ENCODE results near the gene YARS2. TPM values are rescaled to one million over a fixed set of nuclear protein-coding genes. Genes with fewer than 3 reads are reported as not detected.

Gene YARS2
- total RNA-seq, 4 donors from 2014 or later: 13.2 to 24.0 (median 16.7) TPM

GRCh38 chr12:32755051-32755653 is 545 bp downstream of the YARS2 start:
- Histone ChIP-seq H3K27me3 (no peaks in the 10 kb centered on the region), H3K4me3 (peak overlapping the region; percentile 92 to 100), H3K4me1 (peaks cover 0 to 27% (median 10%) of the 10 kb centered on the region in 3 donors), H3K9me3 (no peaks in the 10 kb centered on the region), H3K27ac (peak overlapping the region; percentile 89 to 100 (median 95)), H3K36me3 (peaks cover 0 to 37% of the 10 kb centered on the region in 2 donors)
- TF ChIP-seq EP300 (IDR thresholded peaks at IDR 0.05): no peak
- peak in 3 of 4 experiments; percentile 23 to 73 (median 51) for TF ChIP-seq CTCF (IDR thresholded peaks at IDR 0.05)
- no peak for TF ChIP-seq POLR2AphosphoS5 (IDR thresholded peaks at IDR 0.05)
- no peak for TF ChIP-seq POLR2A (IDR thresholded peaks at IDR 0.05)
- 0% methylated on average over 3 of the region's 40 CpGs; no CpG with 5 or more reads in 1 of the 2 donors for WGBS, 2 donors (ENCODE audit: low coverage in 1 of 2)
- peak; percentile 37 for ATAC-seq

GRCh38 chr12:32754111-32754510 is 1.6 kb downstream of the YARS2 start:
- ATAC-seq: no peak
- peaks cover 0 to 47% of the 10 kb centered on the region in 2 donors for H3K36me3 ChIP-seq
- peak overlapping the region in 1 of 2 donors; percentile 92 for H3K4me3 ChIP-seq

GRCh38 chr12:32753605-32754004 is 2.1 kb downstream of the YARS2 start:
- TF ChIP-seq POLR2AphosphoS5 (IDR thresholded peaks at IDR 0.05) (no peak), CTCF (IDR thresholded peaks at IDR 0.05) (no peak), POLR2A (IDR thresholded peaks at IDR 0.05) (no peak), EP300 (IDR thresholded peaks at IDR 0.05) (no peak)
- Histone ChIP-seq H3K36me3 (peaks cover 0 to 52% of the 10 kb centered on the region in 2 donors), H3K4me3 (no peak overlapping the region), H3K27ac (no peak overlapping the region), H3K27me3 (no peaks in the 10 kb centered on the region), H3K9me3 (no peaks in the 10 kb centered on the region), H3K4me1 (peaks cover 0 to 27% (median 10%) of the 10 kb centered on the region in 3 donors)
- WGBS, 2 donors (ENCODE audit: low coverage in 1 of 2): 44 to 78% methylated on average over 4 of the region's 4 CpGs
- no peak for ATAC-seq

More at GRCh38 chr12:32754111-32754510, 1.6 kb downstream of the YARS2 start:
- H3K4me1 ChIP-seq: peaks cover 0 to 27% (median 10%) of the 10 kb centered on the region in 3 donors
- peak overlapping the region in 2 of 4 donors; percentile 89 to 94 for H3K27ac ChIP-seq
- 23 to 65% methylated on average over 2 of the region's 2 CpGs for WGBS, 2 donors (ENCODE audit: low coverage in 1 of 2)
- H3K9me3 ChIP-seq: no peaks in the 10 kb centered on the region
- TF ChIP-seq CTCF (IDR thresholded peaks at IDR 0.05): no peak
- no peak for TF ChIP-seq POLR2A (IDR thresholded peaks at IDR 0.05)
- no peak for TF ChIP-seq POLR2AphosphoS5 (IDR thresholded peaks at IDR 0.05)
- TF ChIP-seq EP300 (IDR thresholded peaks at IDR 0.05): no peak
- no peaks in the 10 kb centered on the region for H3K27me3 ChIP-seq

GRCh38 chr12:32743264-32743663 is 12.4 kb downstream of the YARS2 start:
- no peak overlapping the region for H3K4me3 ChIP-seq
- no peak for ATAC-seq
- TF ChIP-seq EP300 (IDR thresholded peaks at IDR 0.05) (no peak), POLR2A (IDR thresholded peaks at IDR 0.05) (no peak), CTCF (IDR thresholded peaks at IDR 0.05) (no peak), POLR2AphosphoS5 (IDR thresholded peaks at IDR 0.05) (no peak)
- H3K27ac ChIP-seq: no peak overlapping the region
- H3K9me3 ChIP-seq: no peaks in the 10 kb centered on the region
- 90 to 100% methylated on average over 2 of the region's 2 CpGs for WGBS, 2 donors (ENCODE audit: low coverage in 1 of 2)
- H3K27me3 ChIP-seq: no peaks in the 10 kb centered on the region
- no peaks in the 10 kb centered on the region for H3K4me1 ChIP-seq
- peaks cover 0 to 98% of the 10 kb centered on the region in 2 donors for H3K36me3 ChIP-seq

GRCh38 chr12:32742133-32742532 is 13.6 kb downstream of the YARS2 start:
- 86 to 96% methylated on average over 8 to 9 of the region's 10 CpGs for WGBS, 2 donors (ENCODE audit: low coverage in 1 of 2)
- no peak for ATAC-seq
- Histone ChIP-seq H3K4me3 (no peak overlapping the region), H3K36me3 (peaks cover 0 to 97% of the 10 kb centered on the region in 2 donors), H3K27ac (no peak overlapping the region), H3K27me3 (no peaks in the 10 kb centered on the region), H3K9me3 (no peaks in the 10 kb centered on the region), H3K4me1 (no peaks in the 10 kb centered on the region)
- no peak for TF ChIP-seq POLR2A (IDR thresholded peaks at IDR 0.05)
- TF ChIP-seq CTCF (IDR thresholded peaks at IDR 0.05): no peak
- TF ChIP-seq POLR2AphosphoS5 (IDR thresholded peaks at IDR 0.05): no peak
- TF ChIP-seq EP300 (IDR thresholded peaks at IDR 0.05): no peak
